HS-27A (cell line): ENCODE data around the gene TWNK.
"Not testable (repeated sequence)": the region's sequence is repeated elsewhere in the genome, so short reads cannot be mapped to it uniquely, and the experiment has no call there.

Source experiments
- DNase-seq: peaks from one replicate; pipeline ENCODE4 v3.0.0-alpha.2; 2012; ENCODE audit warnings: low read depth, missing footprints

The TWNK gene

GRCh38 chr10:100972904-100973535, 14.3 kb upstream of the TWNK start:
- no peak for DNase-seq

GRCh38 chr10:100975397-100975796, 11.9 kb upstream of the TWNK start:
- DNase-seq, result not testable (repeated sequence)

- no peak for DNase-seq
These were observed 10.4 kb upstream of the TWNK start for GRCh38 chr10:100976906-100977305.

- DNase-seq, result no peak
These were observed 9.9 kb upstream of the TWNK start for GRCh38 chr10:100977436-100977835.

GRCh38 chr10:100978121-100978900, 9.0 kb upstream of the TWNK start:
- DNase-seq, result no peak

- DNase-seq, result no peak
These were observed 8.5 kb upstream of the TWNK start for GRCh38 chr10:100978901-100979195.

- DNase-seq, result no peak
These were observed 7.5 kb upstream of the TWNK start for GRCh38 chr10:100979791-100980272.

- DNase-seq, result no peak
These were observed 7.0 kb upstream of the TWNK start for GRCh38 chr10:100980311-100980710.

- no peak for DNase-seq
These were observed 6.6 kb upstream of the TWNK start for GRCh38 chr10:100980711-100981110.

GRCh38 chr10:100981178-100981772, 6.1 kb upstream of the TWNK start:
- no peak for DNase-seq

- no peak for DNase-seq
These were observed 4.2 kb upstream of the TWNK start for GRCh38 chr10:100982916-100983830.

- DNase-seq, result no peak
These were observed 3.3 kb upstream of the TWNK start for GRCh38 chr10:100983868-100984671.

- DNase-seq, result no peak
These were observed 2.6 kb upstream of the TWNK start for GRCh38 chr10:100984672-100985177.

GRCh38 chr10:100985336-100985735, 2.0 kb upstream of the TWNK start:
- no peak for DNase-seq

GRCh38 chr10:100986623-100986951, 756 bp upstream of the TWNK start:
- DNase-seq, result no peak

GRCh38 chr10:100987685-100988049, 324 bp downstream of the TWNK start:
- DNase-seq, result no peak

- no peak for DNase-seq
These were observed 823 bp downstream of the TWNK start for GRCh38 chr10:100988166-100988565.

GRCh38 chr10:100989088-100989487, 1.7 kb downstream of the TWNK start:
- no peak for DNase-seq

- no peak for DNase-seq
These were observed 6.8 kb downstream of the TWNK start for GRCh38 chr10:100993986-100994708.

- no peak for DNase-seq
These were observed 7.8 kb downstream of the TWNK start for GRCh38 chr10:100995181-100995580.
